SK-N-MC (cell line): ENCODE results near the gene GNPTAB.

Experiments
- EZH2 ChIP-seq: fragments of 200-600 bp; sonication (generic); IDR thresholded peaks from one replicate; pipeline ENCODE4 v1.6.1; 2017; ENCODE audit warnings: antibody characterized with exemption
- POLR2AphosphoS5 ChIP-seq: IDR thresholded peaks from 2 replicates; pipeline ENCODE4 v1.6.1; 2012; ENCODE audit warnings: mild to moderate bottlenecking, low read depth, low read length, borderline replicate concordance

DNA sequence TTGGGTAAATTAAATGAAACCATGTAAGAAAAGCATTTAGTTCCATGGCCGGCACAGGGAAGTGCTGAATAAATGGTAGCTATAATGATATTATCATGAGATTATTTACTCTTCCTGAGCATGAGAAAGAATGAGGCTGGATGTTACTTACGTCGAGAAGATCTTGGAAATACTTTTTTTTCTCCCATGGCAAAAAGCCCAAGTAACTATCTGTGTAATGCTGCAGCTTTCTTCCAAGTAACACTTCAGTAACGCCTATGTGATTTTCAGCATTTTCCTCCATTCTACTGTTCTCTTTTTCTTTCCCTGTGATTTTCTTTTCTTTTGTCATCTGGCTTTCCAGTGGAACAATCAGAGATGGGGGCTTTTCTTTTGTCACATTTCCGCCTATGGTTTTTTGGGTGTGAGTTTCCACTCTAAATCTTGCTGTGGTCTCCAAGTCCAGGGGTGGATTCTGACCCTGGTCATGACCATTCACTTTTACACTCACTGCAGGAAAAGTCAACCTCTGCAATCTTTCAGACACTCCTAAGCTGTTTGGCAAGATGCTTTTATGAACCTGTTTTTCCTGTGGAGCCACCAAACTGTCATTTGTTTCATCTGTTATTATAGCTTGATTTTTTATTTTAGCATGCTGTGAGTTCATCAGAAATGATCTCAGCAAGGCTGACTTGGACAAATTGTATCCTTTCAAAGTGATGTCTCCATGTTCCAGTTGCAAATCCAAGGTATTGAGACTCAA is 66.5 kb downstream of the GNPTAB start:
- TF ChIP-seq EZH2, result no peak
- no peak for TF ChIP-seq POLR2AphosphoS5
